Measurements from ENCODE around the gene GPATCH1. TPM values are rescaled to one million over a fixed set of nuclear protein-coding genes. Genes with fewer than 3 reads are reported as not detected.

GPATCH1 gene
- total RNA-seq, 1 experiment from 2014 or later: 16.1 TPM

- Mint-ChIP-seq H3K4me3 (ENCODE audit: unreplicated experiment) (no peak overlapping the region), H3K4me1 (ENCODE audit: low read depth, unreplicated experiment) (no peaks in the 10 kb centered on the region), H3K9me3 (ENCODE audit: unreplicated experiment) (peaks cover 24% of the 10 kb centered on the region), H3K27ac (ENCODE audit: unreplicated experiment) (no peak overlapping the region), H3K36me3 (ENCODE audit: insufficient read depth, unreplicated experiment) (peaks cover 4% of the 10 kb centered on the region), H3K27me3 (ENCODE audit: insufficient read depth, unreplicated experiment) (no peaks in the 10 kb centered on the region)
- ChIA-PET CTCF (no interaction called here), POLR2A (interaction anchor here (0.7 kb wide), 1 partner anchor 850 kb away, joined by 3 read pairs; no protein-coding TSS in a partner anchor)
- Histone ChIP-seq H3K4me3 (ENCODE audit: low read depth, low read length) (no peak overlapping the region), H3K4me1 (no peaks in the 10 kb centered on the region), H3K27me3 (replicated peaks; ENCODE audit: control insufficient read depth, insufficient read depth, low read length) (no peaks in the 10 kb centered on the region), H3K36me3 (ENCODE audit: control insufficient read depth, insufficient read depth, low read length) (no peaks in the 10 kb centered on the region; the same call in 1 of the 2 replicates), H3K9me3 (peaks cover 17% of the 10 kb centered on the region; the same call in 1 of the 2 replicates)
- intact Hi-C loops (cut with micrococcal nuclease; ENCODE audit: unreplicated experiment): no loop called here
- no peak for DNase-seq
- TF ChIP-seq CTCF (IDR thresholded peaks at IDR 0.05; ENCODE audit: insufficient read depth in 1 of 2, low read depth in 1 of 2, low read length in 1 of 2, severe bottlenecking in 1 of 2, unreplicated experiment in 1 of 2): no peak
- BruUV-seq (replicated peaks): no TSS peak
Measured at GRCh38 chr19:33168528-33168927, 87.5 kb downstream of the GPATCH1 start.

GRCh38 chr19:33171222-33171795, 90.3 kb downstream of the GPATCH1 start:
- intact Hi-C loops (cut with micrococcal nuclease; ENCODE audit: unreplicated experiment): no loop called here
- no peaks in the 10 kb centered on the region for H3K4me1 Mint-ChIP-seq (ENCODE audit: low read depth, unreplicated experiment)

GRCh38 chr19:33171916-33172359, 91.0 kb downstream of the GPATCH1 start:
- Histone ChIP-seq H3K9me3 (peaks cover 16% of the 10 kb centered on the region; the same call in 1 of the 2 replicates), H3K4me1 (0 out of 2 replicates have a peak, but pooled peaks cover 5% of the 10 kb centered on the region), H3K36me3 (ENCODE audit: control insufficient read depth, insufficient read depth, low read length) (no peaks in the 10 kb centered on the region; the same call in 1 of the 2 replicates), H3K27me3 (replicated peaks; ENCODE audit: control insufficient read depth, insufficient read depth, low read length) (no peaks in the 10 kb centered on the region), H3K4me3 (ENCODE audit: low read depth, low read length) (no peak overlapping the region)
- no TSS peak for BruUV-seq (replicated peaks)
- Mint-ChIP-seq H3K36me3 (ENCODE audit: insufficient read depth, unreplicated experiment) (peaks cover 9% of the 10 kb centered on the region), H3K27ac (ENCODE audit: unreplicated experiment) (no peak overlapping the region), H3K27me3 (ENCODE audit: insufficient read depth, unreplicated experiment) (peaks cover 3% of the 10 kb centered on the region), H3K4me3 (ENCODE audit: unreplicated experiment) (no peak overlapping the region), H3K4me1 (ENCODE audit: low read depth, unreplicated experiment) (peaks cover 5% of the 10 kb centered on the region), H3K9me3 (ENCODE audit: unreplicated experiment) (peaks cover 24% of the 10 kb centered on the region)
- no peak for TF ChIP-seq CTCF (IDR thresholded peaks at IDR 0.05; ENCODE audit: insufficient read depth in 1 of 2, low read depth in 1 of 2, low read length in 1 of 2, severe bottlenecking in 1 of 2, unreplicated experiment in 1 of 2)
- intact Hi-C loops (cut with micrococcal nuclease; ENCODE audit: unreplicated experiment): no loop called here
- ChIA-PET CTCF (interaction anchor here (1.4 kb wide), 1 partner anchor 12 kb away, joined by 3 read pairs; no protein-coding TSS in a partner anchor), POLR2A (no interaction called here)
- DNase-seq: no peak

More at GRCh38 chr19:33171222-33171795, 90.3 kb downstream of the GPATCH1 start:
- 0 out of 2 replicates have a peak, but pooled peaks cover 5% of the 10 kb centered on the region for H3K4me1 ChIP-seq
- H3K27me3 Mint-ChIP-seq (ENCODE audit: insufficient read depth, unreplicated experiment): no peaks in the 10 kb centered on the region
- ChIA-PET CTCF (interaction anchor here (0.5 to 1.4 kb wide), 2 partner anchors 12 to 13 kb away, joined by 3 read pairs; no protein-coding TSS in a partner anchor), POLR2A (no interaction called here)
- peaks cover 24% of the 10 kb centered on the region for H3K9me3 Mint-ChIP-seq (ENCODE audit: unreplicated experiment)
- no peak for DNase-seq
- TF ChIP-seq CTCF (IDR thresholded peaks at IDR 0.05; ENCODE audit: insufficient read depth in 1 of 2, low read depth in 1 of 2, low read length in 1 of 2, severe bottlenecking in 1 of 2, unreplicated experiment in 1 of 2): no peak
- no peak overlapping the region for H3K4me3 ChIP-seq (ENCODE audit: low read depth, low read length)
- no peaks in the 10 kb centered on the region; the same call in 1 of the 2 replicates for H3K36me3 ChIP-seq (ENCODE audit: control insufficient read depth, insufficient read depth, low read length)
- no peaks in the 10 kb centered on the region for H3K27me3 ChIP-seq (replicated peaks; ENCODE audit: control insufficient read depth, insufficient read depth, low read length)
- no peak overlapping the region for H3K27ac Mint-ChIP-seq (ENCODE audit: unreplicated experiment)
- BruUV-seq (replicated peaks): no TSS peak
- H3K4me3 Mint-ChIP-seq (ENCODE audit: unreplicated experiment): no peak overlapping the region
- H3K9me3 ChIP-seq: peaks cover 17% of the 10 kb centered on the region; the same call in 1 of the 2 replicates
- H3K36me3 Mint-ChIP-seq (ENCODE audit: insufficient read depth, unreplicated experiment): peaks cover 3% of the 10 kb centered on the region
